Placental pericyte (primary cell): ENCODE results near the gene ARVCF. TPM values are rescaled to one million over a fixed set of nuclear protein-coding genes. Genes with fewer than 3 reads are reported as not detected.

Source experiments
- small RNA-seq: library from RNA; depleted of rRNA; stranded (forward); fragments of <200 nt; gene quantifications from one replicate; pipeline ENCODE3, GENCODE V24; 2012; ENCODE audit warnings: low replicate concordance
- total RNA-seq: library from RNA; depleted of rRNA; stranded (reverse); fragments of >200 nt; gene quantifications from 2 replicates; pipeline ENCODE4 v1.2.3, GENCODE V29; 2012

Gene ARVCF
- 7.0 and 17.9 TPM in 2 replicates for total RNA-seq

GRCh38 chr22:20016734-20017621, at the start of gene ARVCF:
TSS of gene ARVCF (minus strand) at chr22:20016823. CDS start at chr22:19990794, 26,029 bp downstream.

GRCh38 chr22:20020533-20021195, 4.0 kb upstream of the ARVCF start, which contains the start of gene TANGO2:
TSS of gene TANGO2 (plus strand) at chr22:20021110. CDS start at chr22:20036799, 15,689 bp downstream.

GRCh38 chr22:19941365-19942082, 75.1 kb downstream of the ARVCF start, which contains the start of the genes COMT and TXNRD2:
TSS of gene COMT (plus strand) at chr22:19941772. CDS start at chr22:19962527, 20,755 bp downstream.
TSS of gene TXNRD2 (minus strand) at chr22:19941818. CDS start at chr22:19941803, 15 bp downstream.

Small RNAs within 50 kb of the gene (small RNA-seq; reads per million reads assigned to genes)
- 61.7 reads per million, percentile 98 among the genes with 10 or more reads in this experiment for gene MIR185

Other genes starting within 250 kb of the ARVCF start
- gene GNB1L, start 161.9 kb downstream of the ARVCF start, total RNA-seq = 4.8 and 9.6 TPM in 2 replicates
- gene RTL10, start 161.9 kb downstream of the ARVCF start, total RNA-seq = 7.0 and 19.5 TPM in 2 replicates
- gene COMT, start 75.1 kb downstream of the ARVCF start, total RNA-seq = 219 and 292 TPM in 2 replicates
- 22.3 and 28.8 TPM in 2 replicates for gene TXNRD2, start 75.0 kb downstream of the ARVCF start, total RNA-seq
- gene TANGO2, start 4.3 kb upstream of the ARVCF start, total RNA-seq = 54.1 and 57.1 TPM in 2 replicates
- 37.4 and 42.8 TPM in 2 replicates for gene DGCR8, start 63.4 kb upstream of the ARVCF start, total RNA-seq
- gene RANBP1, start 99.3 kb upstream of the ARVCF start, total RNA-seq = 122 and 247 TPM in 2 replicates
- 43.1 and 57.7 TPM in 2 replicates for gene TRMT2A, start 100.4 kb upstream of the ARVCF start, total RNA-seq
- 16.0 and 22.3 TPM in 2 replicates for gene ZDHHC8, start 115.0 kb upstream of the ARVCF start, total RNA-seq
- gene CCDC188, start 134.2 kb upstream of the ARVCF start, total RNA-seq = 0.14 TPM in 1 of 2 replicates, not detected in the other